ENCODE data around the gene AFAP1.

AFAP1 gene

GRCh38 chr4:7754565-7755262 is 184.9 kb downstream of the AFAP1 start:
- H3K27ac ChIP-seq (ENCODE audit: low read depth in 2 of 2, low read length in 2 of 2) = no peak overlapping the region
- H3K27me3 ChIP-seq (ENCODE audit: control insufficient read depth in 2 of 2, insufficient read depth in 2 of 2, low read length in 2 of 2) = no peaks in the 10 kb centered on the region
- H3K36me3 ChIP-seq (ENCODE audit: control insufficient read depth in 2 of 2, insufficient read depth in 2 of 2, low read length in 2 of 2) = peaks cover 0 to 3% of the 10 kb centered on the region in 2 donors
- H3K4me3 ChIP-seq (ENCODE audit: low read length in 2 of 2) = no peak overlapping the region
- H3K4me1 ChIP-seq (ENCODE audit: control insufficient read depth in 2 of 2, insufficient read depth in 2 of 2, low read length in 2 of 2) = peaks cover 0 to 11% of the 10 kb centered on the region in 2 donors
- H3K9me3 ChIP-seq (ENCODE audit: control insufficient read depth in 2 of 2, low read length in 2 of 2) = no peaks in the 10 kb centered on the region
- H3K9ac ChIP-seq (ENCODE audit: low read depth in 1 of 2, low read length in 2 of 2) = no peak overlapping the region

- peaks cover 0 to 11% of the 10 kb centered on the region in 2 donors for H3K4me1 ChIP-seq (ENCODE audit: control insufficient read depth in 2 of 2, insufficient read depth in 2 of 2, low read length in 2 of 2)
- no peaks in the 10 kb centered on the region for H3K36me3 ChIP-seq (ENCODE audit: control insufficient read depth in 2 of 2, insufficient read depth in 2 of 2, low read length in 2 of 2)
- H3K27me3 ChIP-seq (ENCODE audit: control insufficient read depth in 2 of 2, insufficient read depth in 2 of 2, low read length in 2 of 2) = no peaks in the 10 kb centered on the region
- H3K9me3 ChIP-seq (ENCODE audit: control insufficient read depth in 2 of 2, low read length in 2 of 2) = no peaks in the 10 kb centered on the region
- H3K9ac ChIP-seq (ENCODE audit: low read depth in 1 of 2, low read length in 2 of 2) = no peak overlapping the region
- H3K4me3 ChIP-seq (ENCODE audit: low read length in 2 of 2) = no peak overlapping the region
- H3K27ac ChIP-seq (ENCODE audit: low read depth in 2 of 2, low read length in 2 of 2) = no peak overlapping the region
These were observed 185.7 kb downstream of the AFAP1 start for GRCh38 chr4:7753931-7754465.

GRCh38 chr4:7753271-7753670 is 186.4 kb downstream of the AFAP1 start:
- Histone ChIP-seq H3K4me3 (ENCODE audit: low read length in 2 of 2) (no peak overlapping the region), H3K9ac (ENCODE audit: low read depth in 1 of 2, low read length in 2 of 2) (no peak overlapping the region), H3K27ac (ENCODE audit: low read depth in 2 of 2, low read length in 2 of 2) (no peak overlapping the region), H3K4me1 (ENCODE audit: control insufficient read depth in 2 of 2, insufficient read depth in 2 of 2, low read length in 2 of 2) (peaks cover 0 to 11% of the 10 kb centered on the region in 2 donors), H3K27me3 (ENCODE audit: control insufficient read depth in 2 of 2, insufficient read depth in 2 of 2, low read length in 2 of 2) (no peaks in the 10 kb centered on the region), H3K36me3 (ENCODE audit: control insufficient read depth in 2 of 2, insufficient read depth in 2 of 2, low read length in 2 of 2) (no peaks in the 10 kb centered on the region), H3K9me3 (ENCODE audit: control insufficient read depth in 2 of 2, low read length in 2 of 2) (no peaks in the 10 kb centered on the region)

DNA sequence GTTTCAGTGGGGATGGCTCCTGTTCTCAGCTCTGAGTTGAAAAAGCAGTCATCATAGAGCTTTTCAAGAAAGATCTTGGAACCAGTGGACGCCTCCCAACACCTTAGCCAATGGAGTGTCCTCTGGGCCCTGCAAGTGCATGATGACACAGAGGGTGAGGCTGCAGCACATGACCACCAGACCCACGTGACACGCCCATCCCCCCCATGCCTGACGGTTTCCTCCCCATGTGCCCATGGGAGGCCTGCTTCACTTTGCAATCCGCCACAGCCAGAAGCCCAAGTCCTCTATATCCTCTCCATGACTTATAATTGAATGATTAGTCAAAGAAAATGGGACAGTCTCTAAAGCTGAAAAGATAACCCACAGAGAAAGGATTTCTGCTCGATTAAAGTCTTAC is 187.0 kb downstream of the AFAP1 start:
- Histone ChIP-seq H3K27ac (ENCODE audit: low read depth in 2 of 2, low read length in 2 of 2) (no peak overlapping the region), H3K27me3 (ENCODE audit: control insufficient read depth in 2 of 2, insufficient read depth in 2 of 2, low read length in 2 of 2) (no peaks in the 10 kb centered on the region), H3K36me3 (ENCODE audit: control insufficient read depth in 2 of 2, insufficient read depth in 2 of 2, low read length in 2 of 2) (no peaks in the 10 kb centered on the region), H3K4me1 (ENCODE audit: control insufficient read depth in 2 of 2, insufficient read depth in 2 of 2, low read length in 2 of 2) (peaks cover 0 to 7% of the 10 kb centered on the region in 2 donors), H3K9ac (ENCODE audit: low read depth in 1 of 2, low read length in 2 of 2) (no peak overlapping the region), H3K4me3 (ENCODE audit: low read length in 2 of 2) (no peak overlapping the region), H3K9me3 (ENCODE audit: control insufficient read depth in 2 of 2, low read length in 2 of 2) (no peaks in the 10 kb centered on the region)

- Histone ChIP-seq H3K4me1 (ENCODE audit: control insufficient read depth in 2 of 2, insufficient read depth in 2 of 2, low read length in 2 of 2) (no peaks in the 10 kb centered on the region), H3K9me3 (ENCODE audit: control insufficient read depth in 2 of 2, low read length in 2 of 2) (no peaks in the 10 kb centered on the region), H3K9ac (ENCODE audit: low read depth in 1 of 2, low read length in 2 of 2) (no peak overlapping the region), H3K4me3 (ENCODE audit: low read length in 2 of 2) (no peak overlapping the region), H3K27me3 (ENCODE audit: control insufficient read depth in 2 of 2, insufficient read depth in 2 of 2, low read length in 2 of 2) (no peaks in the 10 kb centered on the region), H3K27ac (ENCODE audit: low read depth in 2 of 2, low read length in 2 of 2) (no peak overlapping the region), H3K36me3 (ENCODE audit: control insufficient read depth in 2 of 2, insufficient read depth in 2 of 2, low read length in 2 of 2) (no peaks in the 10 kb centered on the region)
These were observed 188.7 kb downstream of the AFAP1 start for GRCh38 chr4:7750972-7751371.

- no peaks in the 10 kb centered on the region for H3K9me3 ChIP-seq (ENCODE audit: control insufficient read depth in 2 of 2, low read length in 2 of 2)
- no peak overlapping the region for H3K27ac ChIP-seq (ENCODE audit: low read depth in 2 of 2, low read length in 2 of 2)
- H3K36me3 ChIP-seq (ENCODE audit: control insufficient read depth in 2 of 2, insufficient read depth in 2 of 2, low read length in 2 of 2) = no peaks in the 10 kb centered on the region
- H3K27me3 ChIP-seq (ENCODE audit: control insufficient read depth in 2 of 2, insufficient read depth in 2 of 2, low read length in 2 of 2) = no peaks in the 10 kb centered on the region
- H3K4me3 ChIP-seq (ENCODE audit: low read length in 2 of 2) = no peak overlapping the region
- H3K9ac ChIP-seq (ENCODE audit: low read depth in 1 of 2, low read length in 2 of 2) = no peak overlapping the region
- H3K4me1 ChIP-seq (ENCODE audit: control insufficient read depth in 2 of 2, insufficient read depth in 2 of 2, low read length in 2 of 2) = no peaks in the 10 kb centered on the region
These were observed 189.1 kb downstream of the AFAP1 start for GRCh38 chr4:7750523-7750922.

GRCh38 chr4:7747566-7747965 is 192.1 kb downstream of the AFAP1 start:
- H3K9me3 ChIP-seq (ENCODE audit: control insufficient read depth in 2 of 2, low read length in 2 of 2) = no peaks in the 10 kb centered on the region
- H3K36me3 ChIP-seq (ENCODE audit: control insufficient read depth in 2 of 2, insufficient read depth in 2 of 2, low read length in 2 of 2) = no peaks in the 10 kb centered on the region
- no peak overlapping the region for H3K4me3 ChIP-seq (ENCODE audit: low read length in 2 of 2)
- H3K27ac ChIP-seq (ENCODE audit: low read depth in 2 of 2, low read length in 2 of 2) = no peak overlapping the region
- no peak overlapping the region for H3K9ac ChIP-seq (ENCODE audit: low read depth in 1 of 2, low read length in 2 of 2)
- no peaks in the 10 kb centered on the region for H3K27me3 ChIP-seq (ENCODE audit: control insufficient read depth in 2 of 2, insufficient read depth in 2 of 2, low read length in 2 of 2)
- no peaks in the 10 kb centered on the region for H3K4me1 ChIP-seq (ENCODE audit: control insufficient read depth in 2 of 2, insufficient read depth in 2 of 2, low read length in 2 of 2)

DNA sequence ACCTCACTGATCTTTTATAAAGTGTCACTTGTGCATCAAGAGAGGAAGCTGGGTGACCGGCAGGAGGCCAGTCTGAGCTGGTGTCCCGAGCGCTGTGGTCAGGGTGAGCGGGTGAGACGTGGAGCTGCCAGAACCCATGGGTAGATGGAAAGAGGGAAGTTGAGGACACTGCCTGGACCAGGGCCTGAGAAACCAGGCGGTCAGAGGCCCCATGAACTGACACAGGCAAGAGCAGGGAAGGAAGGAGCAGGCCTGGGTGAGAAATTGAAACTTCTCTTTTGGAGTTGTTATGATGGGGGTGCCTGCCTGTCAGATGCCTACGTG is 192.6 kb downstream of the AFAP1 start:
- H3K36me3 ChIP-seq (ENCODE audit: control insufficient read depth in 2 of 2, insufficient read depth in 2 of 2, low read length in 2 of 2) = no peaks in the 10 kb centered on the region
- no peak overlapping the region for H3K4me3 ChIP-seq (ENCODE audit: low read length in 2 of 2)
- no peak overlapping the region for H3K9ac ChIP-seq (ENCODE audit: low read depth in 1 of 2, low read length in 2 of 2)
- H3K4me1 ChIP-seq (ENCODE audit: control insufficient read depth in 2 of 2, insufficient read depth in 2 of 2, low read length in 2 of 2) = no peaks in the 10 kb centered on the region
- H3K27ac ChIP-seq (ENCODE audit: low read depth in 2 of 2, low read length in 2 of 2) = no peak overlapping the region
- no peaks in the 10 kb centered on the region for H3K27me3 ChIP-seq (ENCODE audit: control insufficient read depth in 2 of 2, insufficient read depth in 2 of 2, low read length in 2 of 2)
- no peaks in the 10 kb centered on the region for H3K9me3 ChIP-seq (ENCODE audit: control insufficient read depth in 2 of 2, low read length in 2 of 2)

GRCh38 chr4:7746351-7747061 is 193.2 kb downstream of the AFAP1 start:
- Histone ChIP-seq H3K9ac (ENCODE audit: low read depth in 1 of 2, low read length in 2 of 2) (no peak overlapping the region), H3K9me3 (ENCODE audit: control insufficient read depth in 2 of 2, low read length in 2 of 2) (no peaks in the 10 kb centered on the region), H3K4me1 (ENCODE audit: control insufficient read depth in 2 of 2, insufficient read depth in 2 of 2, low read length in 2 of 2) (no peaks in the 10 kb centered on the region), H3K36me3 (ENCODE audit: control insufficient read depth in 2 of 2, insufficient read depth in 2 of 2, low read length in 2 of 2) (no peaks in the 10 kb centered on the region), H3K4me3 (ENCODE audit: low read length in 2 of 2) (no peak overlapping the region), H3K27ac (ENCODE audit: low read depth in 2 of 2, low read length in 2 of 2) (no peak overlapping the region), H3K27me3 (ENCODE audit: control insufficient read depth in 2 of 2, insufficient read depth in 2 of 2, low read length in 2 of 2) (no peaks in the 10 kb centered on the region)

- Histone ChIP-seq H3K27ac (ENCODE audit: low read depth in 2 of 2, low read length in 2 of 2) (no peak overlapping the region), H3K27me3 (ENCODE audit: control insufficient read depth in 2 of 2, insufficient read depth in 2 of 2, low read length in 2 of 2) (no peaks in the 10 kb centered on the region), H3K4me1 (ENCODE audit: control insufficient read depth in 2 of 2, insufficient read depth in 2 of 2, low read length in 2 of 2) (no peaks in the 10 kb centered on the region), H3K9ac (ENCODE audit: low read depth in 1 of 2, low read length in 2 of 2) (no peak overlapping the region), H3K4me3 (ENCODE audit: low read length in 2 of 2) (no peak overlapping the region), H3K9me3 (ENCODE audit: control insufficient read depth in 2 of 2, low read length in 2 of 2) (no peaks in the 10 kb centered on the region), H3K36me3 (ENCODE audit: control insufficient read depth in 2 of 2, insufficient read depth in 2 of 2, low read length in 2 of 2) (no peaks in the 10 kb centered on the region)
These were observed 194.3 kb downstream of the AFAP1 start for GRCh38 chr4:7745301-7745885.

Data from mucosa of rectum (tissue), 2 donors.